Effector memory CD4-positive, alpha-beta T cell (primary cell): Measurements from ENCODE around the gene FCF1.
A peak's percentile ranks its signal among the peaks of the same experiment; 100 is the strongest.

Experiments
- DNase-seq, 3 donors: peaks; one replicate each; pipeline ENCODE4 v3.0.0-alpha.2; 2020
- H3K27ac ChIP-seq: 2 replicates; pipeline ENCODE4 v1.7.0; 2013; ENCODE audit warnings: mild to moderate bottlenecking, low read length, moderate library complexity; ENCODE audit not compliant: insufficient read depth, poor library complexity, severe bottlenecking
- H3K27me3 ChIP-seq: replicated peaks from 2 replicates; pipeline ENCODE4 v1.7.0; 2013; ENCODE audit warnings: mild to moderate bottlenecking, low read length; ENCODE audit not compliant: insufficient read depth, control insufficient read depth, poor library complexity, severe bottlenecking
- H3K36me3 ChIP-seq: 2 replicates; pipeline ENCODE4 v1.7.0; 2013; ENCODE audit warnings: mild to moderate bottlenecking, low read length, moderate library complexity; ENCODE audit not compliant: control insufficient read depth, insufficient read depth
- H3K4me1 ChIP-seq: 2 replicates; pipeline ENCODE4 v1.7.0; 2013; ENCODE audit warnings: low read length, mild to moderate bottlenecking; ENCODE audit not compliant: control insufficient read depth, insufficient read depth, poor library complexity, severe bottlenecking
- H3K4me3 ChIP-seq: 2 replicates; pipeline ENCODE4 v1.7.0; 2013; ENCODE audit warnings: low read length, low read depth, mild to moderate bottlenecking; ENCODE audit not compliant: insufficient read depth, poor library complexity, severe bottlenecking
- H3K9me3 ChIP-seq: 2 replicates; pipeline ENCODE4 v1.7.0; 2013; ENCODE audit warnings: mild to moderate bottlenecking, low read length, moderate library complexity; ENCODE audit not compliant: control insufficient read depth
- total RNA-seq, 3 donors: gene quantifications; one replicate each; lab custom pipeline; 2026; lab: John Stamatoyannopoulos, UW

Gene FCF1
- 22.0 to 31.0 (median 23.3) reads per million in 3 donors for total RNA-seq

- Histone ChIP-seq H3K36me3 (peaks cover 20% of the 10 kb centered on the region), H3K9me3 (no peaks in the 10 kb centered on the region), H3K27ac (peak within 1 kb of the TSS; percentile 80), H3K4me1 (peaks cover 13% of the 10 kb centered on the region), H3K27me3 (no peaks in the 10 kb centered on the region), H3K4me3 (peak within 1 kb of the TSS; percentile 71)
- peak; percentile 67 to 79 (median 69) for DNase-seq
Measured at GRCh38 chr14:74712499-74713394, at the start of gene FCF1, which contains the start of gene AREL1. Gene FCF1 (plus strand): TSS chr14:74713144. CDS start chr14:74713198, 54 bp downstream. Gene AREL1 (minus strand): TSS chr14:74713080. CDS start chr14:74685615, 27,465 bp downstream.

GRCh38 chr14:74663884-74664283, 49.1 kb upstream of the FCF1 start:
- Histone ChIP-seq H3K4me3 (no peak overlapping the region), H3K27ac (no peak overlapping the region), H3K9me3 (no peaks in the 10 kb centered on the region), H3K4me1 (no peaks in the 10 kb centered on the region), H3K27me3 (no peaks in the 10 kb centered on the region), H3K36me3 (peaks cover 49% of the 10 kb centered on the region)
- DNase-seq: no peak

GRCh38 chr14:74664717-74665116, 48.2 kb upstream of the FCF1 start:
- Histone ChIP-seq H3K27ac (no peak overlapping the region), H3K27me3 (no peaks in the 10 kb centered on the region), H3K9me3 (no peaks in the 10 kb centered on the region), H3K36me3 (peaks cover 55% of the 10 kb centered on the region), H3K4me3 (no peak overlapping the region), H3K4me1 (no peaks in the 10 kb centered on the region)
- DNase-seq: no peak

- Histone ChIP-seq H3K27ac (no peak overlapping the region), H3K27me3 (no peaks in the 10 kb centered on the region), H3K4me3 (no peak overlapping the region), H3K36me3 (peaks cover 73% of the 10 kb centered on the region), H3K9me3 (no peaks in the 10 kb centered on the region), H3K4me1 (no peaks in the 10 kb centered on the region)
- DNase-seq: no peak
Measured at GRCh38 chr14:74667758-74668157, 45.2 kb upstream of the FCF1 start.

GRCh38 chr14:74669256-74669655, 43.7 kb upstream of the FCF1 start:
- Histone ChIP-seq H3K9me3 (no peaks in the 10 kb centered on the region), H3K4me1 (no peaks in the 10 kb centered on the region), H3K36me3 (peaks cover 73% of the 10 kb centered on the region), H3K4me3 (no peak overlapping the region), H3K27me3 (no peaks in the 10 kb centered on the region), H3K27ac (no peak overlapping the region)
- DNase-seq: no peak

- H3K9me3 ChIP-seq: no peaks in the 10 kb centered on the region
- H3K4me1 ChIP-seq: no peaks in the 10 kb centered on the region
- H3K27ac ChIP-seq: no peak overlapping the region
- H3K4me3 ChIP-seq: no peak overlapping the region
- peaks cover 70% of the 10 kb centered on the region for H3K36me3 ChIP-seq
- no peaks in the 10 kb centered on the region for H3K27me3 ChIP-seq
- no peak for DNase-seq
Measured at GRCh38 chr14:74669846-74670245, 43.1 kb upstream of the FCF1 start.

GRCh38 chr14:74670726-74671411, 42.1 kb upstream of the FCF1 start:
- no peaks in the 10 kb centered on the region for H3K27me3 ChIP-seq
- no peaks in the 10 kb centered on the region for H3K9me3 ChIP-seq
- H3K4me1 ChIP-seq: no peaks in the 10 kb centered on the region
- H3K36me3 ChIP-seq: peaks cover 77% of the 10 kb centered on the region
- no peak overlapping the region for H3K27ac ChIP-seq
- DNase-seq: no peak
- no peak overlapping the region for H3K4me3 ChIP-seq

GRCh38 chr14:74671789-74672188, 41.2 kb upstream of the FCF1 start:
- DNase-seq: no peak
- no peak overlapping the region for H3K27ac ChIP-seq
- H3K9me3 ChIP-seq: no peaks in the 10 kb centered on the region
- no peak overlapping the region for H3K4me3 ChIP-seq
- peaks cover 78% of the 10 kb centered on the region for H3K36me3 ChIP-seq
- no peaks in the 10 kb centered on the region for H3K4me1 ChIP-seq
- H3K27me3 ChIP-seq: no peaks in the 10 kb centered on the region

- H3K9me3 ChIP-seq: no peaks in the 10 kb centered on the region
- no peak for DNase-seq
- no peaks in the 10 kb centered on the region for H3K27me3 ChIP-seq
- no peaks in the 10 kb centered on the region for H3K4me1 ChIP-seq
- peaks cover 66% of the 10 kb centered on the region for H3K36me3 ChIP-seq
- no peak overlapping the region for H3K4me3 ChIP-seq
- H3K27ac ChIP-seq: no peak overlapping the region
Measured at GRCh38 chr14:74673768-74674167, 39.2 kb upstream of the FCF1 start.

- H3K4me1 ChIP-seq: no peaks in the 10 kb centered on the region
- no peak for DNase-seq
- no peaks in the 10 kb centered on the region for H3K9me3 ChIP-seq
- H3K4me3 ChIP-seq: no peak overlapping the region
- H3K27ac ChIP-seq: no peak overlapping the region
- H3K27me3 ChIP-seq: no peaks in the 10 kb centered on the region
- H3K36me3 ChIP-seq: peaks cover 51% of the 10 kb centered on the region
Measured at GRCh38 chr14:74675219-74675618, 37.7 kb upstream of the FCF1 start.
